ENCODE measurements around the gene XYLT1. TPM values are rescaled to one million over a fixed set of nuclear protein-coding genes. Genes with fewer than 3 reads are reported as not detected.

XYLT1 gene
- polyA plus RNA-seq, 1 of the 3 experiments (the other 2 are of a cell fraction), result 17.6 TPM

GRCh38 chr16:17474037-17474436 lies 3.3 kb upstream of the XYLT1 start:
- H4K20me1 ChIP-seq (ENCODE audit: insufficient read depth), result peaks cover 11% of the 10 kb centered on the region
- peak overlapping the region; percentile 29 to 62; a peak in 3 of 4 replicates for H3K27ac ChIP-seq (ENCODE audit: low read depth in 2 of 2, low read length in 1 of 2)
- H3K9me2 ChIP-seq, result no peaks in the 10 kb centered on the region
- H2AFZ ChIP-seq (ENCODE audit: low read depth), result no peak overlapping the region
- CTCF ChIA-PET, result interaction anchor here (1.0 to 1.7 kb wide), 2 partner anchors 83 to 105 kb away, joined by 3 to 9 read pairs; no protein-coding TSS in a partner anchor
- DNase-seq, result no peak
- peaks cover 18% of the 10 kb centered on the region for H3K79me2 ChIP-seq (ENCODE audit: insufficient read depth)
- WGBS (ENCODE audit: low lambda C conversion rate), result 50% methylated on average over 4 of the region's 4 CpGs
- POLR2A ChIA-PET, result no interaction called here
- no peak overlapping the region for H3K4me3 ChIP-seq (ENCODE audit: low read depth in 2 of 2, low read length in 1 of 2)
- H3F3A ChIP-seq (replicated peaks; ENCODE audit: insufficient read depth), result peaks cover 15% of the 10 kb centered on the region
- peak overlapping the region; percentile 31; the same call in 1 of the 2 replicates for H3K4me2 ChIP-seq
- H3K4me1 ChIP-seq (ENCODE audit: control insufficient read depth in 1 of 2, insufficient read depth in 2 of 2, low read depth in 1 of 2, low read length in 1 of 2), result peaks cover 17 to 23% of the 10 kb centered on the region in 2 experiments; a peak in 2 of 4 replicates
- no peak for TF ChIP-seq SIN3A (IDR thresholded peaks at IDR 0.05; ENCODE audit: borderline replicate concordance, low read depth, low read length)
- peak; percentile 59; the same call in 1 of the 2 replicates for TF ChIP-seq RXRA (IDR thresholded peaks at IDR 0.05; ENCODE audit: borderline replicate concordance, low read depth)
- TF ChIP-seq PBX3 (IDR thresholded peaks at IDR 0.05), result peak; percentile 24; the same call in 1 of the 2 replicates
- peak; percentile 26 for TF ChIP-seq RAD21 (IDR thresholded peaks at IDR 0.05; ENCODE audit: low read length)
- TF ChIP-seq NFIC (IDR thresholded peaks at IDR 0.05; ENCODE audit: borderline replicate concordance), result peak; percentile 58
- TF ChIP-seq MAX (IDR thresholded peaks at IDR 0.05; ENCODE audit: low read depth), result peak; percentile 68
- TF ChIP-seq CTCF (IDR thresholded peaks at IDR 0.05), result peak; percentile 36
- peak in 1 of 2 experiments; percentile 72; a peak in 1 of 4 replicates for TF ChIP-seq EP300 (IDR thresholded peaks at IDR 0.05; ENCODE audit: borderline replicate concordance in 1 of 2, low read depth in 1 of 2, low read length in 1 of 2)
- peak; percentile 69 for TF ChIP-seq TCF12 (IDR thresholded peaks at IDR 0.05)
- TF ChIP-seq ZBTB33 (IDR thresholded peaks at IDR 0.05; ENCODE audit: borderline replicate concordance, low read depth), result no peak
- peak overlapping the region; percentile 15; the same call in 1 of the 2 replicates for H3K9ac ChIP-seq
- H3K36me3 ChIP-seq (replicated peaks in 1 of 2; ENCODE audit: control insufficient read depth in 1 of 2, insufficient read depth in 2 of 2, low read length in 1 of 2), result no peaks in the 10 kb centered on the region
- no peaks in the 10 kb centered on the region for H3K9me3 ChIP-seq
- H3K27me3 ChIP-seq (ENCODE audit: insufficient read depth), result no peaks in the 10 kb centered on the region

Data from SK-N-SH (cell line).